ENCODE measurements around the gene BTBD18.
A peak's percentile ranks its signal among the peaks of the same experiment; 100 is the strongest.
"Not testable (repeated sequence)": the region's sequence is repeated elsewhere in the genome, so short reads cannot be mapped to it uniquely, and the experiment has no call there.

The BTBD18 gene

DNA sequence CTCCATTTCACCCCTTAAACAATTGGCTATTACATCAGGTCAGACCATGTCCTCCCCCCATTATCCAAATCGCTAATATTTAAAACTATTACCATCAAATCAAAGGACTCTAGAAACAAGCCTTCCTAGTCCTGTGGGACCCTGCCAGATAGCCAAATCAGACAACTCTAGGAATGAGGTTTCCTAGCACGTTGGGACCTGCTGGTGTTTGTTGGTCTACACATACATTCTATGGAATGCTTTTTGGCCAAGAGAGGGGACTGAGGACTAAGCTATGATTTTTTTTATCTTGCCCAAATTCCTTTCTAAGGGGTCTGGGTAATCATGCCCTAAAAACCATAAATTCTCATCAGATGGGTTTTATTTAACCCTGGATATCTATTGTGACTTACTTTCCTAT lies 24.4 kb downstream of the BTBD18 start:
- no peak for DNase-seq

- not testable (repeated sequence) for DNase-seq
These were observed 34.9 kb downstream of the BTBD18 start for GRCh38 chr11:57716726-57717125.

GRCh38 chr11:57713835-57714234 lies 37.8 kb downstream of the BTBD18 start:
- no peak for DNase-seq

- peak; percentile 82 for DNase-seq
These were observed 39.1 kb downstream of the BTBD18 start, which contains the start of gene TMX2 for GRCh38 chr11:57712256-57713150. TSS of gene TMX2 (plus strand) at chr11:57712593. CDS start at chr11:57712619, 26 bp downstream.

DNA sequence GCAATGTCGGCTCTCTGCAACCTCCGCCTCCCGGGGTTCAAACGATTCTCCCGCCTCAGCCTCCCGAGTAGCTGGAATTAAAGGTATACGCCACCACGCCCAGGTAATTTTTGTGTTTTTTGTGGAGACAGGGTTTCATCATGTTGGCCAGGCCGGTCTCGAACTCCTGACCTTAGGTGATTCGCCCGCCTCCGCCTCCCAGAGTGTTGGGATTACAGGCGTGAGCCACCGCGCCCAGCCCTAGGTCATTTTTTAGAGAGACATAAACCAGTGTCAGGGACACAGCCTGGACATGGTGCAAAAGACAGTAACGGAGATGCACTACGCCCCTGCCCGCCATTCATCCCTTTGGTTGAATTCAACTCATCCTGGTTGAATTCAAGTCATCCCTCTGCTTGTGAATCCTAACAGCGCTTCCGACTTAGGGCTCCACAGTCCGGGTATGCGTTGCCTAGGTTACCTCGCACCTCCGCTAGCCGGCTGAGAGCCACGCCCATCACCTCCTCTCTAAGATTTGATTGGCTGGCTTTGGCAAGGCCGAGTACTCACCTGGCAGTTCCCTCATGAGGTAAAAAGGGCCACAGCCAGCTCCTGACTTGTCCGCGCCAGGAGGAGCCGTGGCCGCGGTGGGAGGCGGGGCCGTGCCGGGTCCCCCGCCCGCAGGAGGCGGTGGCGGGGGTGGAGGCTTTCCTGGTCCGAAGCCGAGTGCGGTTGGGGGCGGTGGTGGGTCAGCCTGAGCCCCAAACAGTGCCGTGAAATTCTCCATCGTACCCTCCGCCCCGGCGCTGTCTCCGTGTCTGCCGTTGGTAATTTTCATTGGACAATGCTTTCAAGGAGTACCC lies 40.0 kb downstream of the BTBD18 start, which contains the start of gene MED19:
Gene MED19 (minus strand): TSS at position 802 of the 842 bp plus-strand sequence. CDS start 36 bp downstream, at position 766.
- peak; percentile 65 for DNase-seq

DNA sequence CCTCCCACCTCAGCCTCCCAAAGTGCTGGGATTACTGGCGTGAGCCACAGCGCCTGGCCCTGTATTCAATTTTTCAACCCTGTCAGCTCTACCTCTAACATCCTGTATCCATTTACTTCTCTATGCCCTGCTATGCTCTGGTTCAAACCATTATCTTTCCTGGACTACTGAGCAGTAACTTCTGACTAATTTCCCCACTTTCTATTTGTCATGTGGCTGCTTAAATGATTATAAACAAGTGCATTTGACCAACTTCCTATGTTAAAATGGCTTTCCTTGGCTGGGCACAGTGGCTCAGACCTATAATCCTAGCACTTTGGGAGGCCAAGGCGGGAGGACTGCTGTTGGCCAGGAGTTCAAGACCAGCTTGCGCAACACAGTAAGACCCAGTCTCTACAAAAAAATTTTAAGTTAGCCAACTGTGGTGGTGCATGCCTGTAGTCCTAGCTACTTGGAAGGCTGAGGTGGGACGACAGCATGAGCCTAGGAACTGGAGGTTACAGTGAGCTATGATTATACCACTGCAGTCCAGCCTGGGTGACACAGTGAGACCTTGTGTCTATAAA lies 41.7 kb downstream of the BTBD18 start:
- no peak for DNase-seq

DNA sequence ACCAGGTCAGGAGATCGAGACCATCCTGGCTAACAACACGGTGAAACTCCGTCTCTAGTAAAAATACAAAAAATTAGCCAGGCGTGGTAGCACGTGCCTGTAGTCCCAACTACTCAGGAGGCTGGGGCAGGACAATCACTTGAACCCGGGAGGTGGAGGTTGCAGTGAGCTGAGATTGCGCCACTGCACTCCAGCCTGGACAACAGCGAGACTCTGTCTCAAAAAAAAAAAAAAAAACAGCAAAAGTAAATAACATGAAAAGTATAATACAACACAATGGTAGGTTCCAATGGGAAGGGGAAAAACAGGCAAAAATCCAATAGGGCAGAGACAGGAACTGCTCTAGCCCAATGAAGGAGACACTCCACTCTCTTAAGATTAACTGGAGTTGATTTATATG lies 46.2 kb downstream of the BTBD18 start:
- not testable (repeated sequence) for DNase-seq

DNA sequence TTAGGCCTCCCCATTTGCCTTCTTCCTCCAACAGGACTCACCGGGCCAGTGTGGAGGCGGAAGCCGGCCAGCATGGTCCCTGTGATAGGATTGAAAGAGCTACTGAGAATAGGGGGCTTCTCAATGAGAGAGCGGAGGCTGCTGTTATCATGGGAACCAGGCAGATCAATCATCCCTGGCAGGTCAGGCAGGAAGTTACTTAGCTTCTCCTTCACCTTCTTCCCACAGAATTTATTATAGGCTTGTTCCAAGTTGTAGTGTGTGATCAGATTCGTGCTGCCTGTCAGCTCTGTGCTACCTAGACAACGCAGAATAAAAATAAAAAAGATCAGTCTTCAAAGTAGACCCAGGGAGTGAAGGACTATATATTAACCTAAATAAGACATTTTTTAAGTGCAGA lies 46.7 kb downstream of the BTBD18 start:
- DNase-seq: no peak

- DNase-seq: no peak
These were observed 48.3 kb downstream of the BTBD18 start for GRCh38 chr11:57703341-57703740.

DNA sequence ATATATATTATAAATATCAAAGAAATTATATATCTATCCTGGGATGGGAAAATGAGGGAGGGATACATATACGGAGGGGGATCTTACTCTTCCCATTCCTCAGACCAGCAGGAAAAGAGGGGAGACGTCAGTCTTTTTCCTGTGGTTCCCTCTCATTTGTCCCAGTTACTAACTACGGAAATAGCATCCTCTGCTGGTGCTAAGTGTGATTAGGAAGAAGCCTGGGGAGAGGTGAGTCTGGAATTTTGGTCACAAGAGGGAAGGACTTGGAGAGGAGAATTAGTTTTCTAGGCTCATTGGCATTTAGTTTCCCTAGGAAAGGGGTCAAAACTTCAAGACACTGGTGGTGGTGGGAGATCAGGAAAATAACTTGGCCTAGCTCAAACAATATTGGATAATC lies 51.2 kb downstream of the BTBD18 start:
- DNase-seq: no peak

- no peak for DNase-seq
These were observed 51.8 kb downstream of the BTBD18 start for GRCh38 chr11:57699813-57700212.

GRCh38 chr11:57698843-57699365 lies 52.7 kb downstream of the BTBD18 start:
- DNase-seq: no peak

All from activated T-cell treated with anti-CD3 and anti-CD28 coated beads for 4 hours (primary cell).